ENCODE data around the gene ZMYM4. TPM values are rescaled to one million over a fixed set of nuclear protein-coding genes. Genes with fewer than 3 reads are reported as not detected.

Gene ZMYM4
- polyA plus RNA-seq, 3 donors: 12.3 to 31.8 (median 26.0) TPM

GRCh38 chr1:35264035-35264434, 4.5 kb upstream of the ZMYM4 start:
- H3K27ac Mint-ChIP-seq: peak overlapping the region in 1 of 7 donors; percentile 40
- H3K27me3 ChIP-seq (ENCODE audit: control insufficient read depth in 2 of 2, insufficient read depth in 2 of 2, low read length in 2 of 2): no peaks in the 10 kb centered on the region
- no peak overlapping the region for H3K4me3 Mint-ChIP-seq
- intact Hi-C loops (cut with micrococcal nuclease): loop anchor here in 1 of 2 donors (10.0 kb wide), 1 partner anchor 69 kb away; the partner anchor contains the start of gene SFPQ
- no peaks in the 10 kb centered on the region for H3K36me3 Mint-ChIP-seq
- H3K27ac ChIP-seq (ENCODE audit: low read depth in 1 of 2, low read length in 2 of 2): no peak overlapping the region
- no peak for DNase-seq
- no peaks in the 10 kb centered on the region for H4K20me1 ChIP-seq (ENCODE audit: insufficient read depth, low read length)
- peak overlapping the region; percentile 76 for H2AFZ ChIP-seq (ENCODE audit: insufficient read depth, low read depth, low read length, poor library complexity, severe bottlenecking)
- H3K4me1 ChIP-seq (ENCODE audit: control insufficient read depth in 1 of 2, insufficient read depth in 2 of 2, low read length in 2 of 2): peaks cover 19 to 22% of the 10 kb centered on the region in 2 donors
- peaks cover 24% of the 10 kb centered on the region for H3K4me1 Mint-ChIP-seq
- 88% methylated on average over 2 of the region's 5 CpGs for WGBS (ENCODE audit: insufficient coverage)
- no peaks in the 10 kb centered on the region for H3K36me3 ChIP-seq (replicated peaks in 1 of 2; ENCODE audit: control insufficient read depth in 1 of 2, insufficient read depth in 2 of 2, low read length in 2 of 2)
- no peak overlapping the region for H3K4me2 ChIP-seq (replicated peaks; ENCODE audit: extremely low read depth, low read length, poor library complexity, severe bottlenecking)
- no peak overlapping the region for H3K9ac ChIP-seq (ENCODE audit: insufficient read depth, low read length, poor library complexity, severe bottlenecking)
- TF ChIP-seq CTCF (IDR thresholded peaks at IDR 0.05): no peak
- no peaks in the 10 kb centered on the region for H3K9me3 ChIP-seq (replicated peaks in 1 of 2; ENCODE audit: control insufficient read depth in 1 of 2, insufficient read depth in 1 of 2, low read length in 2 of 2)
- no peak overlapping the region for H3K4me3 ChIP-seq (replicated peaks in 1 of 3; ENCODE audit: low read depth in 2 of 3, low read length in 3 of 3)
- peaks cover 6% of the 10 kb centered on the region for H3K79me2 ChIP-seq (ENCODE audit: insufficient read depth, low read length)
- peaks cover 0 to 3% (median 0%) of the 10 kb centered on the region in 3 donors for H3K27me3 Mint-ChIP-seq (ENCODE audit: low read depth in 3 of 3)
- peaks cover 0 to 3% (median 0%) of the 10 kb centered on the region in 7 donors for H3K9me3 Mint-ChIP-seq

GRCh38 chr1:35264871-35265270, 3.6 kb upstream of the ZMYM4 start:
- Histone ChIP-seq H4K20me1 (ENCODE audit: insufficient read depth, low read length) (no peaks in the 10 kb centered on the region), H3K9ac (ENCODE audit: insufficient read depth, low read length, poor library complexity, severe bottlenecking) (peak overlapping the region; percentile 41), H3K9me3 (replicated peaks in 1 of 2; ENCODE audit: control insufficient read depth in 1 of 2, insufficient read depth in 1 of 2, low read length in 2 of 2) (no peaks in the 10 kb centered on the region), H3K4me1 (ENCODE audit: control insufficient read depth in 1 of 2, insufficient read depth in 2 of 2, low read length in 2 of 2) (peaks cover 21 to 29% of the 10 kb centered on the region in 2 donors), H3K27me3 (ENCODE audit: control insufficient read depth in 2 of 2, insufficient read depth in 2 of 2, low read length in 2 of 2) (no peaks in the 10 kb centered on the region), H3K36me3 (replicated peaks in 1 of 2; ENCODE audit: control insufficient read depth in 1 of 2, insufficient read depth in 2 of 2, low read length in 2 of 2) (no peaks in the 10 kb centered on the region), H3K4me2 (replicated peaks; ENCODE audit: extremely low read depth, low read length, poor library complexity, severe bottlenecking) (peak overlapping the region; percentile 11), H2AFZ (ENCODE audit: insufficient read depth, low read depth, low read length, poor library complexity, severe bottlenecking) (peak overlapping the region; percentile 76), H3K27ac (ENCODE audit: low read depth in 1 of 2, low read length in 2 of 2) (peak overlapping the region; percentile 18 to 55), H3K79me2 (ENCODE audit: insufficient read depth, low read length) (peaks cover 14% of the 10 kb centered on the region), H3K4me3 (replicated peaks in 1 of 3; ENCODE audit: low read depth in 2 of 3, low read length in 3 of 3) (no peak overlapping the region)
- H3K27ac Mint-ChIP-seq: peak overlapping the region in 6 of 7 donors; percentile 25 to 85 (median 80)
- TF ChIP-seq CTCF (IDR thresholded peaks at IDR 0.05): no peak
- intact Hi-C loops (cut with micrococcal nuclease): loop anchor here in 1 of 2 donors (10.0 kb wide), 1 partner anchor 70 kb away; the partner anchor contains the start of gene SFPQ
- H3K9me3 Mint-ChIP-seq: peaks cover 0 to 3% (median 0%) of the 10 kb centered on the region in 7 donors
- H3K36me3 Mint-ChIP-seq: no peaks in the 10 kb centered on the region
- H3K4me1 Mint-ChIP-seq: peaks cover 27% of the 10 kb centered on the region
- DNase-seq: peak; percentile 6 to 19 (median 10)
- H3K27me3 Mint-ChIP-seq (ENCODE audit: low read depth in 3 of 3): peaks cover 0 to 3% (median 0%) of the 10 kb centered on the region in 3 donors
- 0% methylated on average over 1 of the region's 6 CpGs for WGBS (ENCODE audit: insufficient coverage)
- H3K4me3 Mint-ChIP-seq: peak overlapping the region; percentile 52 to 61

Measured in CD14-positive monocyte (primary cell).